ENCODE measurements around the gene SNCA. TPM values are rescaled to one million over a fixed set of nuclear protein-coding genes. Genes with fewer than 3 reads are reported as not detected.

The SNCA gene
- total RNA-seq, 4 donors from 2014 or later: 9.8 to 25.6 (median 16.7) TPM

DNA sequence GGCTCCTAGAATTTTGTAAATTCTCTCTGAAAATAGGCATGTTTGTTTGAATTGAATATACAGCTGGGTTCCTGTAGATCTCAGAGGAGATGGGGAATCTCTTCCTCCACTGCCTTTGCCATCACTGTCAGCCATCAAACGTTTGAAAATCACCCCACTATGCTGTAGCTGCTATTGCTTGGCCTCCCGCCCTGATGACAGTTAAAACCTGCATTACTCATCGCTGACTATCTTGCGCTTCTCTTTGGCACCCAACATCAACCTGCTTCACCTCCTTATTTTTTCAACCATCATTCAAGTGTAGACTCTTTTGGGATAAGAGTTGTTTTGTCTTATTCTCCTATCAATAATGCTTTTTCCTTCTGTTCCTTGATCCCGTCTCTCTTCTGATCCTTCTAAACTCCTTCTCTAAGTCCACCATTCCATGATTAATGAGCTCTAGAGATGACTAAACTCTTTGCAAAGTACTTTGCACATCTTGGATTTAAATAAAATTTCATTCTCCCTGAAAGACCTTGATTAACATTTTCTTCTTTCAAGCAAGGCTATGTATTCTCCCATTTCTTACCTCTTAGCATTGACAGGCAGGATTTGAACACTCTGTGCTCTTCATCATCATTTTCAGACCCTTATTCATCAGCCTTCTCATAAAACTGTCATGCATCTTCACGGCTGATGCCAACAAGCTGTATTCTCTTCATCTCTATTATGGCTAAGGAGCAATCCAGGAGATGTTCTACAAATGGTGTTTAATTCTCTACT is 133.0 kb downstream of the SNCA start:
- WGBS, 2 donors: 60 to 63% methylated on average over 6 of the region's 6 CpGs
- DNase-seq (ENCODE audit: low spot score in 2 of 2): no peak
- TF ChIP-seq CTCF (IDR thresholded peaks at IDR 0.05): no peak
- TF ChIP-seq POLR2A (IDR thresholded peaks at IDR 0.05): no peak
- no peak overlapping the region for H3K4me3 ChIP-seq (ENCODE audit: low read depth, poor library complexity, severe bottlenecking)
- intact Hi-C loops (cut with DNase I; ENCODE audit: low total_unique reads): no loop called here

GRCh38 chr4:89700766-89701423 is 136.1 kb downstream of the SNCA start:
- 77 to 78% methylated on average over 1 of the region's 1 CpG for WGBS, 2 donors
- intact Hi-C loops (cut with DNase I; ENCODE audit: low total_unique reads): no loop called here

DNA sequence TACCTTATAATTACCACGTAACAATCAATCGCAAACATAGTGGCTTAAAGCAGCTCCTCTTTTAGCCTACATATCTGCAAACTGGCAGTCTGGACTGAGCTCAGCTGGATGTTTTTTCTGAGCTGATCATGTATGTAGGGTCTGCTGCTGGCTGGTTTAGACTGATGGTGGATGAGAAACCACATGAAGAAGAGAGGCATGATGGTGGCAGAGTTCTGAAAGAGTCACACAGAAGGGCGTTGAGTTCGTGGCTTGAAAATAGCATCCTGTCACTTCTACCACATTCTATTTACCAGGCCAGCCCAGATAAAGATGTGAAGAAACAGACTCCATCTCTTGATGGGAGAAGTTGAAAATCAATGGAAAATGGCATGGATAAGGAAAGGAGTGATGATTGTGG is 151.3 kb downstream of the SNCA start:
- TF ChIP-seq CTCF (IDR thresholded peaks at IDR 0.05) (no peak), POLR2A (IDR thresholded peaks at IDR 0.05) (no peak)
- intact Hi-C loops (cut with DNase I; ENCODE audit: low total_unique reads): no loop called here
- DNase-seq (ENCODE audit: low spot score in 2 of 2): no peak
- WGBS, 2 donors: 94 to 95% methylated on average over 4 of the region's 4 CpGs
- H3K4me3 ChIP-seq (ENCODE audit: low read depth, poor library complexity, severe bottlenecking): no peak overlapping the region

More at GRCh38 chr4:89700766-89701423, 136.1 kb downstream of the SNCA start:
- no peak overlapping the region for H3K4me3 ChIP-seq (ENCODE audit: low read depth, poor library complexity, severe bottlenecking)
- TF ChIP-seq POLR2A (IDR thresholded peaks at IDR 0.05) (no peak), CTCF (IDR thresholded peaks at IDR 0.05) (no peak)
- no peak for DNase-seq (ENCODE audit: low spot score in 2 of 2)

- TF ChIP-seq POLR2A (IDR thresholded peaks at IDR 0.05) (no peak), CTCF (IDR thresholded peaks at IDR 0.05) (no peak)
- no peak for DNase-seq (ENCODE audit: low spot score in 2 of 2)
- H3K4me3 ChIP-seq (ENCODE audit: low read depth, poor library complexity, severe bottlenecking): no peak overlapping the region
- intact Hi-C loops (cut with DNase I; ENCODE audit: low total_unique reads): no loop called here
- WGBS, 2 donors: 71 to 97% methylated on average over 1 of the region's 1 CpG
Observed at GRCh38 chr4:89685277-89685676, 151.7 kb downstream of the SNCA start.

GRCh38 chr4:89684536-89684935 is 152.4 kb downstream of the SNCA start:
- intact Hi-C loops (cut with DNase I; ENCODE audit: low total_unique reads): no loop called here
- TF ChIP-seq CTCF (IDR thresholded peaks at IDR 0.05): no peak
- no peak for TF ChIP-seq POLR2A (IDR thresholded peaks at IDR 0.05)
- no peak for DNase-seq (ENCODE audit: low spot score in 2 of 2)
- WGBS, 2 donors: 93 to 100% methylated on average over 1 of the region's 1 CpG
- no peak overlapping the region for H3K4me3 ChIP-seq (ENCODE audit: low read depth, poor library complexity, severe bottlenecking)
